Measurements from ENCODE around the gene CACNB2. TPM values are rescaled to one million over a fixed set of nuclear protein-coding genes. Genes with fewer than 3 reads are reported as not detected.

Gene CACNB2
- total and polyA plus RNA-seq, 12 donors = 4.3 to 82.3 (median 12.9) TPM

DNA sequence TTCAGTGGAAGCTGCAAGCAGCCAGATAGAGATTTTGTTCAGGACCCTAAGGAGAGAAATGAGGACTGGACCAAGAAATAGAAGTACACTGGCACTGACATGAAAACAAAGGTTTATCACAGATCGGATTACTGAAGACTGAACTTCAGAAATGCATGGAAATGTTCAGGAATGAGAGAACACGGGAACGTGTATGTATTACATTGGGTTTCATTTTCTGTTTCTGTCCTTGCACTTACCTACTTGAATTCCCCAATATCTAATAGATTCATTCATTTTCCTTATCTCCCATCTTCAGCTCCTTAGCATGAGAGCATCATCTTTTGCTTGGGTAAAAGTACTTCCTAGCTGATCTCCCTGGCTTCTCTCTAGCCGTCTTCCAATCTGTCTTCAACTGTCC is 114.5 kb downstream of the CACNB2 start:
- no peaks in the 10 kb centered on the region for H3K36me3 ChIP-seq (replicated peaks in 1 of 2)
- H3K27me3 ChIP-seq = no peaks in the 10 kb centered on the region
- no peak for DNase-seq
- 63 to 76% (median 71%) methylated on average over 4 of the region's 4 CpGs for WGBS, 4 donors
- H3K9me3 ChIP-seq (replicated peaks in 1 of 3) = no peaks in the 10 kb centered on the region
- no peaks in the 10 kb centered on the region for H3K4me1 ChIP-seq (replicated peaks in 1 of 2)
- no peak for TF ChIP-seq POLR2A (IDR thresholded peaks at IDR 0.05)
- TF ChIP-seq, protein P1, sequence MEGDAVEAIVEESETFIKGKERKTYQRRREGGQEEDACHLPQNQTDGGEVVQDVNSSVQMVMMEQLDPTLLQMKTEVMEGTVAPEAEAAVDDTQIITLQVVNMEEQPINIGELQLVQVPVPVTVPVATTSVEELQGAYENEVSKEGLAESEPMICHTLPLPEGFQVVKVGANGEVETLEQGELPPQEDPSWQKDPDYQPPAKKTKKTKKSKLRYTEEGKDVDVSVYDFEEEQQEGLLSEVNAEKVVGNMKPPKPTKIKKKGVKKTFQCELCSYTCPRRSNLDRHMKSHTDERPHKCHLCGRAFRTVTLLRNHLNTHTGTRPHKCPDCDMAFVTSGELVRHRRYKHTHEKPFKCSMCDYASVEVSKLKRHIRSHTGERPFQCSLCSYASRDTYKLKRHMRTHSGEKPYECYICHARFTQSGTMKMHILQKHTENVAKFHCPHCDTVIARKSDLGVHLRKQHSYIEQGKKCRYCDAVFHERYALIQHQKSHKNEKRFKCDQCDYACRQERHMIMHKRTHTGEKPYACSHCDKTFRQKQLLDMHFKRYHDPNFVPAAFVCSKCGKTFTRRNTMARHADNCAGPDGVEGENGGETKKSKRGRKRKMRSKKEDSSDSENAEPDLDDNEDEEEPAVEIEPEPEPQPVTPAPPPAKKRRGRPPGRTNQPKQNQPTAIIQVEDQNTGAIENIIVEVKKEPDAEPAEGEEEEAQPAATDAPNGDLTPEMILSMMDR (IDR thresholded peaks at IDR 0.05) = no peak
- intact Hi-C loops (cut with DNase I) = no loop called here
- no peak overlapping the region for H3K27ac ChIP-seq
- H3K4me3 ChIP-seq = no peak overlapping the region

DNA sequence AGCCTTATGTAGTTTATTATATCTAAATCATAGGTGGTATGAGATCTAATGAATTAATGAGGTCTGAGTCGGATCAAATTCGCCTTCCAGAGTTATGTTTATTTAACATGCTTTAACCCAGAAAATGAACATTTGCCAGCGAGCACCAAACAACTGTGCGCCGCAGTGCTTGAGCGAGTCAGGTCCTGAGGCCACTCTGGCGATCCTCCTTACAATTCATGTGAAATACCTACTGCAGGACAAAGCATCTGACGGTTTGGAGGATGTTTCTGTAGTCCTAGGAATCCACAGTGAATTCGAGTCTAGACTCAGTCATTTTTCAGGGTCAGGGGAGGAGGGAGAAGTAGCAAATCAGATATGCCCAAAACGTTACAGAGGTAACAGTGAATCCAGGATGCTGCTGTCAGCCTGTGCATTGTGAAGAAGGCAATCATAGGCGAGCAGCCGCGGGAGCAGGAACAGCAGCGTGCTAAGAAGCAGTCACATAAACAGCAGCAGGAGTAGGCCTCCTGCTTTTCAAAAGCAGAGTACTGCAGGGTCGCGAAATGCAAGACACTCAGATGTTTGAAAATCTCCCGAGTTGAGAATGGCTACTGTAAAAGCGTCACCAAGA is 120.2 kb downstream of the CACNB2 start:
- WGBS, 4 donors = 45 to 58% (median 53%) methylated on average over 18 of the region's 18 CpGs
- Histone ChIP-seq H3K27ac (peak overlapping the region in 1 of 5 donors; percentile 45), H3K36me3 (replicated peaks in 1 of 2) (no peaks in the 10 kb centered on the region), H3K4me3 (no peak overlapping the region), H3K27me3 (no peaks in the 10 kb centered on the region), H3K9me3 (replicated peaks in 1 of 3) (no peaks in the 10 kb centered on the region), H3K4me1 (replicated peaks in 1 of 2) (no peaks in the 10 kb centered on the region)
- intact Hi-C loops (cut with DNase I) = no loop called here
- no peak for DNase-seq
- TF ChIP-seq POLR2A (IDR thresholded peaks at IDR 0.05) = no peak
- TF ChIP-seq, protein P1 (IDR thresholded peaks at IDR 0.05) = no peak

- no peaks in the 10 kb centered on the region for H3K36me3 ChIP-seq (replicated peaks in 1 of 2)
- no peak for DNase-seq
- H3K27me3 ChIP-seq = no peaks in the 10 kb centered on the region
- H3K4me3 ChIP-seq = peak overlapping the region in 1 of 4 donors; percentile 28
- H3K9me3 ChIP-seq (replicated peaks in 1 of 3) = no peaks in the 10 kb centered on the region
- intact Hi-C loops (cut with DNase I) = no loop called here
- no peaks in the 10 kb centered on the region for H3K4me1 ChIP-seq (replicated peaks in 1 of 2)
- 45 to 60% (median 54%) methylated on average over 15 of the region's 15 CpGs for WGBS, 4 donors
- no peak for TF ChIP-seq POLR2A (IDR thresholded peaks at IDR 0.05)
- TF ChIP-seq, protein P1 (IDR thresholded peaks at IDR 0.05) = no peak
- peak overlapping the region in 1 of 5 donors; percentile 45 for H3K27ac ChIP-seq
Observed at GRCh38 chr10:18261063-18261610, 120.9 kb downstream of the CACNB2 start.

DNA sequence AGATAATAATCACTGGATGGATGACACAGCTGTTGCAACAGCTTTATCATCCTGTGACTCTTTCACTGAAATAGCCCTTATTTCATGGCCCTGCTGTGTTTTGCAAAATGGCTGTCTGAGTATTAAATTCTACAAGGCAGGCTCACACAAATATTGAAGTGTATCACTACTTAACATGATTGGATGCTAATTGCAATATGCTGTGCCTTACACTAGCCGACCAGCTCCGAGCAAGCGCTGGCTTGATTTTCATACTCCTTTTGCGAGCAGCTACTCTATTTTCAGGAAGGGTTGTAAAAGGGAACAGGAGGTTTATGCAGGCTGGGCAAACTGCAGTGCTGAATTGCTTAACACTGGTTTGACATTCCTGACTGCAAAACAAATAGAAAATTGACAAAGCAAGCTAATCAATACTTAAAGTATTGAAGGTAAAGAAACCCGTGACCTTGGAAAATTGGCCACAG is 121.6 kb downstream of the CACNB2 start:
- Histone ChIP-seq H3K36me3 (replicated peaks in 1 of 2) (no peaks in the 10 kb centered on the region), H3K9me3 (replicated peaks in 1 of 3) (no peaks in the 10 kb centered on the region), H3K4me1 (replicated peaks in 1 of 2) (no peaks in the 10 kb centered on the region), H3K27ac (peak overlapping the region in 1 of 5 donors; percentile 45), H3K4me3 (no peak overlapping the region), H3K27me3 (no peaks in the 10 kb centered on the region)
- TF ChIP-seq, protein P1 (IDR thresholded peaks at IDR 0.05) = no peak
- TF ChIP-seq POLR2A (IDR thresholded peaks at IDR 0.05) = no peak
- no peak for DNase-seq
- intact Hi-C loops (cut with DNase I) = no loop called here
- WGBS, 4 donors = 61 to 74% (median 65%) methylated on average over 5 of the region's 5 CpGs

All from adrenal gland (tissue), 12 donors.